Measurements from ENCODE around the gene AFG1L. TPM values are rescaled to one million over a fixed set of nuclear protein-coding genes. Genes with fewer than 3 reads are reported as not detected.
"Not testable (repeated sequence)": the region's sequence is repeated elsewhere in the genome, so short reads cannot be mapped to it uniquely, and the experiment has no call there.

The AFG1L gene
- 1 to 10 TPM; 5.7 to 5.9 TPM for total RNA-seq

DNA sequence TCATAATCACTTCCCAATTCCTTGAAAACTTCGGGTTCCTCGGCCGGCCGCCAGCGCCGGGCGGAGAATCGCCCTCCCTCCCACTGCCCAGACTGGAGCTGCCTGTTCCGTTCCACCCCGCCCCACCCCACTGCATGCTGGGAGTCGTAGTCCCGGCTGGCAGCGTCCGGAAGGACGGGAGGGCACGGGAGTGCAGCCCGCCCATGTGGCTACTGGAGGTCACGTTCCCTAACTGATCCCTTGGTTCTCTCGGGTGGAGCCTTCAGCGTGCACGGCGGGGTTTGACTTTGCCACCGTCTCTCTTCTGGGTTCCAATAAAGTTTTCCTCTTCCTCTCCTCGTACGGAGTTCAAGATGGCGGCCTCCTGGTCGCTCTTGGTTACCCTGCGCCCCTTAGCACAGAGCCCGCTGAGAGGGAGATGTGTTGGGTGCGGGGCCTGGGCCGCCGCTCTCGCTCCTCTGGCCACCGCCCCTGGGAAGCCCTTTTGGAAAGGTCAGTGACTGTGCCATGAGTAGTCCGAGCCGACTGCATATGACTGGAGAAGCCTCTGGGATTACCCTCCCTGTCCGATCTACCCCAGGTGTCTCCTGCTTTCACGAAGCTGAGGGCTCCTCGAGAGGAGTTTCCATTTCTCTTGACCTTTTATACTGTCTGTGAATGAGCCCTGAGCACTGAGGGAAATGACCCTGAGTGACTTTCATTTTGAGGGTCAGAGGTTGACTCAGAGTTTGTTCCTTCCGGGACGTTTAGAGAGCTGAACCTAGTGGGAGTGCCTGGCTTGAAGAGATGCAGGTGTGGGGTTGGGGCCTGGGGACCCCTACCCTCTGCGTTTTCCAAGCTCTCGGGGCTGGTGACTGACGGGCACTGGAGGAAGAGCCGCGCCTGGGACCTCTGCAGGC, at the start of gene AFG1L:
TSS of gene AFG1L (plus strand) at position 328 of the 899 bp plus-strand sequence. CDS start at position 354, 26 bp downstream.
- H3K4me3 Mint-ChIP-seq, result peak within 1 kb of the TSS; percentile 99
- peak; percentile 90 for DNase-seq
- peaks cover 11% of the 10 kb centered on the region for H3K36me3 Mint-ChIP-seq (ENCODE audit: low read depth)
- H3K9me3 Mint-ChIP-seq, result no peaks in the 10 kb centered on the region
- ChIA-PET CTCF (interaction anchor here (1.0 to 2.6 kb wide), 5 partner anchors 10 to 40 kb away, joined by 3 to 9 read pairs (median 3); partner anchors contain the start of gene SNX3), POLR2A (interaction anchor here (0.6 to 1.0 kb wide), 2 partner anchors 34 to 71 kb away, joined by 5 read pairs; partner anchors contain the start of gene SNX3)
- peak within 1 kb of the TSS; percentile 100 for H3K27ac Mint-ChIP-seq
- no peaks in the 10 kb centered on the region for H3K27me3 Mint-ChIP-seq
- peaks cover 30% of the 10 kb centered on the region for H3K4me1 Mint-ChIP-seq

DNA sequence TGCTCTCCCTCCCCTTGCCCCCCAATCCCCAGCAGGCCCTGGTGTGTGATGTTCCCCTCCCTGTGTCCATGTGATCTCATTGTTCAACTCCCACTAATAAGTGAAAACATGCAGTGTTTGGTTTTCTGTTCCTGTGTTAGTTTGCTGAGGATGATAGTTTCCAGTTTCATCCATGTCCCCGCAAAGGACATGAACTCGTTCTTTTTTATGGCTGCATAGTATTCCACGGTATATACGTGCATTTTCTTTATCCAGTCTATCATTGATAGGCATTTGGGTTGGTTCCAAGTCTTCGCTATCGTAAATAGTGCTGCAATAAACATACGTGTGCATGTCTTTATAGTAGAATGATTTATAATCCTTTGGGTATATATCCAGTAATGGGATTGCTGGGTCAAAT, 49.8 kb upstream of the AFG1L start:
- H3K4me3 Mint-ChIP-seq, DNase-seq, H3K4me1 Mint-ChIP-seq, POLR2A ChIA-PET, H3K27ac Mint-ChIP-seq, H3K27me3 Mint-ChIP-seq: not testable (repeated sequence)
- H3K9me3 Mint-ChIP-seq, result peaks cover 13% of the 10 kb centered on the region
- peaks cover 59% of the 10 kb centered on the region for H3K36me3 Mint-ChIP-seq (ENCODE audit: low read depth)
- CTCF ChIA-PET, result interaction anchor here (0.6 kb wide), 1 partner anchor 24 kb away, joined by 7 read pairs; no protein-coding TSS in a partner anchor

DNA sequence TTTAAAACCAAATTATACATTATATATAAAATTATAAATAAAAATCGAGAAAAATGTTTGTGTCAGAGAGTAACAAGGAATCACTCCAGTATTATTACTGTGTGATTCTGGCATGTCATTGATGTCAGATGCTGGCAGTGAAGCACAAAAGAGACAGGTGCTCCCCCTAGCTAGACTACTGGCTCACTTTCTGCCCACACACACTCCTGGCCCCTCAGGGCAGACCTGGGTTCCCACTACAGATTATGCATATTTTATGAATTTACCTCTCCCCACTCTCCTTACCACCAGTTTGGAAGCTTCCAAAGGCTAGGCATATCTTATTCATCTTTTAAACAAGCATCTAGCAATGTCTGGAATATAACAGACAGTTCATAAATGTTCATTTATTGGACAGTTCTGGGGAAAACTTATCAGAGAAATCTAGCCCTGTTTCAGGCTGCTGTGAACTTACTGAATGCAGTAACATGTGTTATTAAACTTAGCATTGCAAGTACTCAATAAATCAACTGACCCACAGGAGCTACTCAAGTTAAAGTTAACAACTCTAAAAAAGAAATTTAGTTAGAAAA, 46.8 kb upstream of the AFG1L start:
- peaks cover 45% of the 10 kb centered on the region for H3K36me3 Mint-ChIP-seq (ENCODE audit: low read depth)
- H3K27ac Mint-ChIP-seq, result no peak overlapping the region
- H3K27me3 Mint-ChIP-seq, result no peaks in the 10 kb centered on the region
- POLR2A ChIA-PET, result no interaction called here
- CTCF ChIA-PET, result no interaction called here
- peaks cover 22% of the 10 kb centered on the region for H3K4me1 Mint-ChIP-seq
- H3K4me3 Mint-ChIP-seq, result no peak overlapping the region
- peaks cover 2% of the 10 kb centered on the region for H3K9me3 Mint-ChIP-seq
- DNase-seq, result no peak

DNA sequence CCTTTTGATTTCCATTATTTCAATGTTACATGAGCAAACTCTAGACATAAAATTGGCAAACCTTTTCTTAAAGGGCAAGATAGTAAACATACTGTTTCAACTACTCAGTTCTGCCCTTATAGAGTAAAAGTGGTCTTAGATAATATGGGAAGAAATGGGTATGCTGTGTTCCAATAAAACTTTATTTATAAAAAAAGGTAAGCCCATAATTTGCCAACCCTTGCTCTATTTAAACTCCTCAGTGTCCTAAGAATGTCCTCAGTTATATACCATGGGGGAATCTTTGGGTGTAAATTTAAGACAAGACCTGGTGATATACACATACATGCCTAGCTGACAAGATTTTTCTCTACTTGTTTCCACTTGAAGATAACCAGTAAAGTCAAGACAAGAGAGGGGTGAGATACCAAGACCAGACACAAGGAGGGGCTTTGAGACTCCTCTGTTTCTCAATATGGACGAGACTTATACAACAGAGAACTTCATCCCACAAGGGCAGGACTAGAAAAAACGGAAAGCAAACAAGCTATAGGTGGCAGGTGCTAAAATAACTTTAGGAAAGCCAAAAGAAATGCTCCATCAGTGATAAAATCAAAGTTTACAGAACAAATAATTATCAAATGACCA, 44.5 kb upstream of the AFG1L start:
- H3K9me3 Mint-ChIP-seq, result no peaks in the 10 kb centered on the region
- POLR2A ChIA-PET, result no interaction called here
- H3K27ac Mint-ChIP-seq, result no peak overlapping the region
- DNase-seq, result no peak
- peaks cover 35% of the 10 kb centered on the region for H3K36me3 Mint-ChIP-seq (ENCODE audit: low read depth)
- CTCF ChIA-PET, result interaction anchor here (1.0 to 2.3 kb wide), 2 partner anchors 9 to 11 kb away, joined by 4 to 8 read pairs; partner anchors contain the start of gene SNX3
- H3K4me3 Mint-ChIP-seq, result no peak overlapping the region
- H3K4me1 Mint-ChIP-seq, result peaks cover 28% of the 10 kb centered on the region
- H3K27me3 Mint-ChIP-seq, result no peaks in the 10 kb centered on the region

DNA sequence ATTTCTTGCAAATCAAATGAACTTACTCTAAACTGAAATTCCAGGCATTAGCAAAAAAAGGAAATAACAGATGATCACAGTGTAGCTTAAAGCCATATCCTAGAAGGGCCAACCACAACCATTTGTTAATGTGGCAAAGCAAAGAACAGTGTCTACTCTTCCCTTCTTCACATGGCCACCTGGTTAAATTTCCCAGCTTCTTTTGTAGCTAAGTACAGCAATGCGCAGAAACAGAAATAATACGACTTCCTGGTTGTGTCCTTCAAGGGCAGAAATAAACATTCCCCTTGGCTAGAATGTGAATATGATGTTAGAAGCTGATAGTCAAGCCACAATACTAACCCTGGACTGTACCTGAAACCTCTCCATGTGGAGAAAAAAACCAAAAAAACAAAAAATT, 43.6 kb upstream of the AFG1L start:
- DNase-seq, result no peak
- H3K27ac Mint-ChIP-seq, result no peak overlapping the region
- H3K36me3 Mint-ChIP-seq (ENCODE audit: low read depth), result peaks cover 28% of the 10 kb centered on the region
- no peaks in the 10 kb centered on the region for H3K9me3 Mint-ChIP-seq
- H3K4me1 Mint-ChIP-seq, result peaks cover 28% of the 10 kb centered on the region
- CTCF ChIA-PET, result interaction anchor here (1.0 to 2.3 kb wide), 4 partner anchors 8 to 52 kb away, joined by 3 to 8 read pairs (median 4); partner anchors contain the start of gene SNX3
- POLR2A ChIA-PET, result no interaction called here
- H3K4me3 Mint-ChIP-seq, result no peak overlapping the region
- no peaks in the 10 kb centered on the region for H3K27me3 Mint-ChIP-seq

DNA sequence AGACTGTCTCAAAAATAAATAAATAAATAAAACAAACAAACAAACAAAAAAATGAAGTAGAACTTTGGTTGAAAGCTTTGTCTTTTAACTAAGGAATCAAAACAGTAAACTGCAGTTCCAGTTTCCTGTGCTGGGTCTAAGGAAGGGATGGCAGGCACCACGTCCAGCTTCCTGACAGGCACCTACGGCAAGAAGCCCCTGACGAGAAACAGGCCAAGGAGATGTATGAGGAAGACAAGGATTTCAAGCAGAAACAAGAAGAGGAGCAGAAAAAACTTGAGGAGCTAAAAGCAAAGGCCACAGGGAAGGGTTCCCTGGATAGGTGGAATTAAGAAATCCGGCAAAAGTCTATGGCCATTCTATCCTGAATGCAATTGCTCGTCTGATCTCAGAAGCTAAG, 42.8 kb upstream of the AFG1L start:
- H3K27ac Mint-ChIP-seq, result no peak overlapping the region
- DNase-seq, result no peak
- peaks cover 27% of the 10 kb centered on the region for H3K36me3 Mint-ChIP-seq (ENCODE audit: low read depth)
- H3K4me3 Mint-ChIP-seq, result no peak overlapping the region
- ChIA-PET CTCF (interaction anchor here (1.0 to 2.3 kb wide), 3 partner anchors 9 to 51 kb away, joined by 3 to 8 read pairs (median 3); partner anchors contain the start of gene SNX3), POLR2A (no interaction called here)
- H3K27me3 Mint-ChIP-seq, result no peaks in the 10 kb centered on the region
- H3K9me3 Mint-ChIP-seq, result no peaks in the 10 kb centered on the region
- H3K4me1 Mint-ChIP-seq, result peaks cover 31% of the 10 kb centered on the region

DNA sequence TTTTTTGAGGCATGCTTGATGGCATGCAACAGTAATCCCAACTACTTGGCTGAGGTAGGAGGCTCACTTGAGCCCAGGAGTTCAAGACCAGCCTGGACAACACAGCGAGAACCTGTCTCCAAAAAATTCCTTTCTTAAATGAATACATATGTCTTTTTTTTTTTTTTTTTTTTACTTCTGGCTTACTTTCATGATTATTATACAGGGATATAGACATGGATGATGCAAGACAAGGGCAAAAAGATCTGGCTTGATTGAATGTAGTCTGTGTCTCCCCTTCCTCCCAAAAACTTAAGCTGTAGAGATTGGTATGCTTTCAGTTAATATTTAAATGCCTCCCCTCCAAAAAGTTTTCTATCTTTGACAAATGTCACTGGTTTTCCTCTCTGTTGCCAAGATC, 41.6 kb upstream of the AFG1L start:
- no peak overlapping the region for H3K4me3 Mint-ChIP-seq
- no peak overlapping the region for H3K27ac Mint-ChIP-seq
- peaks cover 20% of the 10 kb centered on the region for H3K36me3 Mint-ChIP-seq (ENCODE audit: low read depth)
- H3K9me3 Mint-ChIP-seq, result no peaks in the 10 kb centered on the region
- no peaks in the 10 kb centered on the region for H3K27me3 Mint-ChIP-seq
- no peak for DNase-seq
- H3K4me1 Mint-ChIP-seq, result peaks cover 27% of the 10 kb centered on the region
- POLR2A ChIA-PET, result no interaction called here
- CTCF ChIA-PET, result interaction anchor here (0.6 to 1.2 kb wide), 2 partner anchors 10 to 16 kb away, joined by 3 to 4 read pairs; no protein-coding TSS in a partner anchor

DNA sequence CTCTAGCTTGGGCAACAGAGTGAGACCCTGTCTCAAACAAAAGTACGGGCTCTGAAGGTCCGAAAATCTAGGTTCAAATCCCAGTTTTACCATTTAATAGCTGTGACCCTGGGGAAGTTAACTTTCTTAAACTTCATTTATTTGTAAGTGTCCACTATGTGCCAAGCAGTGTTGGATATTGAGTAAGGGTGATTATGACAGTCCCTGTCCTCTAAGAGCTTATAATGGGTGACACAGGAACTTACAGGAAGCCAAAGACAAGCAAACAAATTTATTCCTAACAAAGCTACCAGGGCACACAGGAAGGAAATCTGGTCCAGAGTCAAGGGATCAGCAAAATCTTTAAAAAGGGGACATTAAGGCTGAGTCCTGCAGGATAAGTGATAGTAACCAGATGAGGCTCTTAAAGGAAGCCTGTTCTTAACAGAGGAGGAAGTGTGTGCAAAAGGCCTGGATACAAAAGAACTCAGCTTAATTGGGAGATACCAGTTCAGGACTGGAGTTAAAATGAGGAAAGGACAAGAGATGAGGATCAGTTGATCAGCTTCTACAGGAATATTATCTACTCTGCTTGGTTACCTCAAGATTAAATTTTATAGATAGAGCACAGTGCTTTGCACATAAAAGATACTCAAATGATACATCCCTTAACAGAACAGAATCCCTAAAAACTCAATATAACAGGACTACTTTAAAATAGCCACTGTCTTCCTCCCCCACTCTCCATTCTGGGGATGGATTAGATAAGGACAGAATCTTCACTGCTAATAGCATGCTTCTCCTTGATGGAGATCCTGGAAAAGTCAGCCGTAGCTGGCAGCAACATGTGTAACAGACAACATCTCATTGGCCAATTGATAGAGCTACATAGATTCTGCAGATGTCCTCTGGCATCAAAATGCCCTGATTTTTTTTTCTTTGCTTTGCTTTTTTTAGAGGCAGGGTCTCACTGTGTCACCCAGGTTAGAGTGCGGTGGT, 40.1 kb upstream of the AFG1L start:
- no peaks in the 10 kb centered on the region for H3K9me3 Mint-ChIP-seq
- no peaks in the 10 kb centered on the region for H3K27me3 Mint-ChIP-seq
- POLR2A ChIA-PET, result no interaction called here
- CTCF ChIA-PET, result interaction anchor here (1.0 to 1.2 kb wide), 4 partner anchors 9 to 180 kb away, joined by 3 read pairs; no protein-coding TSS in a partner anchor
- H3K27ac Mint-ChIP-seq, result peak overlapping the region; percentile 31
- H3K4me3 Mint-ChIP-seq, result no peak overlapping the region
- peaks cover 32% of the 10 kb centered on the region for H3K4me1 Mint-ChIP-seq
- peaks cover 18% of the 10 kb centered on the region for H3K36me3 Mint-ChIP-seq (ENCODE audit: low read depth)
- DNase-seq, result no peak

DNA sequence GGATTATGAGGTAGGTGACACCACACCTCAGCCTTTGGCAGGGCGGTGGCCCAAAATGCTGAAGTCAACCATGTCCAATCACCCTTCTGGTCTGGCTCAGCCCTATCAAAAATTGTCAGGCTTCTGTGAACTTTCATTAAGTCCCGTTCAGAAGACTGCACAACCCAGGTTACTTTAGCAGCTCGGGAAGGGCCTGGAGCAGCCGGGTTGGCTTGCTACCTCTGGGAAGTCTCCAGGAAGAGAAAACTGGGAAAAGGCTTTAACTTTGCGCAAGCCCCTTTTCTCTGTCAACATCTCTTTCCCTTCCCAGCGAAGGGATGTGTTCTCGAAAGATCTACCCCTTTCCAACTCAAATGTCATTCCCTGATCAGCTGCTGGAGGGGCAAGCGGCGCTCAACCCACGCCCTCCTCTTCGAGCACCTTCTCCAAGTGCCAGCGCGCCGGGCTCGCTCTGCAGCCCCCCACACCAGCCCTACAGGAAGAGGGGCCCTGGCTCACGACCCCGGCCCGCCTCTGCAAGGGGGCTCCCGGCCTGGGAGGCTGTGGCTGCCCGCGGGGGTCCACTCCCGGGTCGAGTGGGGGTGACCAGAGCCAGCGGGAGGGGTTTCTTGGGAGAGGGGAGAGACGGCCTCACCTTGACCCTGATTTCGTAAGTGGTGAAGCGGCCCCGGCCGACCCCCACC, 34.6 kb upstream of the AFG1L start:
- ChIA-PET POLR2A (interaction anchor here (0.7 to 1.4 kb wide), 2 partner anchors 34 to 88 kb away, joined by 4 to 5 read pairs; partner anchors contain the start of gene AFG1L), CTCF (interaction anchor here (1.0 to 1.4 kb wide), 3 partner anchors 9 to 34 kb away, joined by 3 to 8 read pairs (median 3); partner anchors contain the start of gene AFG1L)
- peaks cover 6% of the 10 kb centered on the region for H3K27me3 Mint-ChIP-seq
- no peaks in the 10 kb centered on the region for H3K9me3 Mint-ChIP-seq
- DNase-seq, result peak; percentile 39
- peaks cover 6% of the 10 kb centered on the region for H3K36me3 Mint-ChIP-seq (ENCODE audit: low read depth)
- H3K4me1 Mint-ChIP-seq, result peaks cover 16% of the 10 kb centered on the region
- H3K4me3 Mint-ChIP-seq, result peak overlapping the region; percentile 81
- H3K27ac Mint-ChIP-seq, result peak overlapping the region; percentile 90

DNA sequence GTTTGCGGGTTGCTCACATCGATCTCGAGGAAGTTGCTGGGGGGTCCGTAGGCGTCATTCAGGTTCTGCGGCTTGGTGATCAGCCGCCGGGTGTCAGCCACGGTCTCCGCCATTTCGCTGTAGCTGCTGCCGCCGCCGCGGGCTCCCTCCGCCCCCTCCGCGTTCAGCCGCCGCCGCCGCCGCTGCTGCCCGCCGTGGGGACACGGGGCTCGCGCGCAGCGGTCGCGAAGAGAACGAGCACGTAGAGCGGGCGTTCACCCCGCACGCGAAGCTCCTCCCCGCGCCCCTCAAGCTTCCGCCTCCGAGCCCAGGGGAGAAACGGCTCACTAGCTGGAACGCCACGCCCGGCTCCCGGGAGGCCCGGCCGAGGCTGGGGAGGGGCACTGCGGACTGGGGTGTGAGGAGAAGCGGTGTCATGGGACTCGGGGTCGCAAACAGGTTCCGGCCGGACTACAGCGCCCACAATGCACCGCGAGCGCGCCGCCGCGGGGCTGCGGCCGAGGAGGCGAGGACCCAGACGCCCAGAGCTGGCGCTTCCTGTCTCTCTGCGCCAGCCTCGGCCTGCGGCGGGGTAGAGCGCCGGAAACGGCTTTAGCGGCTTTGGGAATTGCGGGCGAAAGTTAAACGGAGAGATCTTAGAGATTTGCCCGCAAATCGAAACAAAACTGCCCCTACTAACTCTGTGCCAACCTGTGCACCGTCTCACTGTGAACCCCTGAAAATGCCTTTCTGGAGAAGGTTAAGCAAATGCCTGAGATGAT, 33.9 kb upstream of the AFG1L start, which contains the start of gene SNX3:
TSS of gene SNX3 (minus strand) at position 232 of the 761 bp plus-strand sequence. CDS start at position 113, 119 bp downstream.
- Mint-ChIP-seq H3K4me1 (peaks cover 16% of the 10 kb centered on the region), H3K27me3 (peaks cover 6% of the 10 kb centered on the region), H3K4me3 (peak within 1 kb of the TSS; percentile 81), H3K9me3 (no peaks in the 10 kb centered on the region), H3K27ac (peak within 1 kb of the TSS; percentile 90), H3K36me3 (ENCODE audit: low read depth) (peaks cover 6% of the 10 kb centered on the region)
- DNase-seq, result peak; percentile 88
- ChIA-PET CTCF (interaction anchor here (0.6 to 1.4 kb wide), 7 partner anchors 10 to 1129 kb away, joined by 3 to 8 read pairs (median 3); partner anchors contain the start of gene AFG1L), POLR2A (interaction anchor here (0.6 to 1.4 kb wide), 2 partner anchors 33 to 231 kb away, joined by 3 to 5 read pairs; partner anchors contain the start of gene AFG1L)
